Germinal center (tissue), 1 donor: ENCODE data around the gene S1PR1.

Source experiments
- DNase-seq: peaks from one replicate; pipeline ENCODE4 v3.0.0; 2012; ENCODE audit warnings: mixed read lengths, low spot score

Gene S1PR1

DNA sequence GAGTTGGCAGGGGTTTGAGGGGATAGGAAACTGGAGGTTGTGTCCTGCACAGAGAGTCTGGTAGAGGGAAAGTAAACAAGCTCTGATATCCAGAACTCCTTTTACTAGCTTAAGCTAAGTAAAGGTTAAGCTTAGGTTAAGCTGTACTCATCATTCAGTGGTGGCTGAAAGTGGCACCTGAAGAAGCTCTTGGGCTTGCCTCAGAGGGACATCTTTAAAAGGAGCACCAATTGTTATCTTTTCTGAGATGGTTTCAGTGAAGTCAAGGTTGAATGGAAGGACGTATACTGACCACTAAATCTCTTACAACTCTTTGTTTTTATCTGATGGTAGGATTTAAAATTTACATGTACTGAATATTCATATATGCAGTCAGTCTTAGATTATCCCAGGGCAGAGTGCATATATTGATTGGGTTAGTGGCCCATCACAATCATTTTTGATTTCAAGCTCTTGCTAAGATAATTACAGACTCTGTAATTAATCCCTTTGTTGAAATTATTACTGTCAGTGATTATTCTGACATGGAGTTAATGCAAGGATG is 43.3 kb downstream of the S1PR1 start:
- no peak for DNase-seq

DNA sequence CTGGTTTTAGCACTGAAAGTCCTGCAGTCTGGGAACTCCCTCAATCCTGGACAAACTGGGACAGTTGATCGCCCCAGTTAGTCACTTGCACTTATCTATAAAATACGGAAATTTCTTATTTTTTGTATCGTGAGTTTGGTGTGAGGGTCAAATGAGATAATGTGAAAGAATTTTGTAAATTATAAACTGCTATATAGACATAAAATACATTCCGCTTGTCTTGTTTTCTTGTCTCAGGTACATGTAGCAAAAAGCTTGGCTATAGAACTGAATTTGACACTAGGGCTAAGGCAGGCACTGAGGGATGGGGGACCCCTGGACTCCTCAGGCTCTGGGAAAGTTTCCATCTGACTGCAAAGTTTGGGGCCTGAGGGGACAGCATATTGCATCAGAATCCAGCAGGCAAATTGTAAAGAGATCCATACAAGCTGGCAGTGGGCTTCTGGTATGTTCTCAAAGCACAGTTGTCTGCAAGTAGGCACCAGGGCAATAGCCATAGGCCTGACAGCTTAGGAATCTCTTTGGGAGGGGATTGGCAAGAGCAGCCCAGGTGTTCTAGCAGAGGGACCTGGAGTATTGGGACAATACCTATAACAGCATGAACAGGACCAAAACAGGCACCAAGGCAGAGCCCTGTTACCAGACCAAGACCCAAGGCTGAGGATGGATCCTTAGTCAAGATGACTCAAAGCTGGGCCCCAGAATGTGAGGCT is 44.3 kb downstream of the S1PR1 start:
- DNase-seq, result no peak

DNA sequence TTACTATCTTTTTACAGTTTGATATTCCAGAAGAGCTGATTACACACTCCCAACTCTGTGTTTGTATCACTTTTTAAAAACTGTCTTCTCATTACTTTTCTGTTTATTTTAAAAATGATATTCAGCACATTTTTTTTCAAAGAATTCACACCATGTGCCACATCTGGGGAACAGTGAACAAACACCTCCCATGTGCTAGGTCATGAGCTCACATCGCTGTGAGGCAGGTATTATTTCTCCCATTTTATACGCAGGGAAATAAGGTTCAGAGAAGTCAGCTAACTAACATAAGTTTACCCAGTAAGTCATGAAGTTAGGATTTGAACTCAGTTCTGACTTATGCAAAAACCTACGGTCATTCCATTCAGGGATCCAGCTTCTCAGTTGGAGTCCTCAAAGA is 44.9 kb downstream of the S1PR1 start:
- DNase-seq, result no peak

DNA sequence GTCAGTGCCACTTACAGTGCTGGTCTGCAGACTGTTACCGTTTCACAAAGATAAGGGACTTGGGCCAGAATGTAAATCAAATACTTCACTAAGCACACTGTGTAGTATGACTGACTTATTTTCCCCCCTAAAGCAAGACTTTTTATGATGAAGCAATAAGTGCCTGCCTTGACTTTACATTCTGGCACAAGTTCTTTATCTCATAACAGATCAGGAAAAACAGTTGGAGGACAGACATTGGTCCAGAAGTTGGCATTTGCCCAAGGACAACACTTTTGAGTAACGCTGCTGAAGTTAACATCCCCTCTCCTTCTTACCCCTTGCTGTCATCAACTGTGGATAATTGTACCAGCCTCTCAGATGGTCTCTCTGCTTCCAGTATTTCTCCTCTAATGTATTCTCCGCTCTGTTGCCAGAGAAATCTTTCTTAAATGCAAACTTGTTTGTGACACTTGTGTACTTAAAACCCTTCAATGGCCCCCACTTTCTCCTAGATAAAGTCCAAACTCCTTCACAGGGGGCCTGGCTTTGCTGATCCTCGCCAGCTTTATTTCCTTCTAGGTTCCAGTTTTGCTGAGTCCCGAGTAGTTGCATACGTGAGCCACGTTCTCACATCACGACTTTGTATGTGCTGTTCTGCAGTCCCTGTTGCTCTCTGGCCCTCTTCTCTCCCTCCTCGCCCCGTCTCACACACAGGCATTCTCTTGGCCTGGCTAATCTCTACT is 45.7 kb downstream of the S1PR1 start:
- no peak for DNase-seq

DNA sequence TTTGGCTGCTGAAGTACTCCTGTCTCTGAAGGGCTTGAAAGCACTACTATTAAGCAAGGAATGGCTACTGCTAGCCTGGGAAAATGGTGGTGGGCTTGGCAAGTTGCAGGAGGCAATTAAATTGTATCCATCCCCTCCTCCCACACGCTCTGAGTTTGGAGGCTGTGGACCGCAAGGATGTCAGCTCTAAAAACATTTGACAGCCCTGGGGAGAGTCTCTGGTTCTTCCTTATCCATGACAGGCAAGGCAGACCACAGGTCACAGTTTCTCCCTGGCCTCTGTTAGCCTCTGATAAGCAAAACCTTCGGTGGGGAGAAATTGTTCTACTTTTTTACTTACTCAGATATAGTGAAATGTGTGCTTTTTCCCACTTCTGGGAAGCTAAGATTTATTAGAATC is 46.6 kb downstream of the S1PR1 start:
- DNase-seq, result no peak

DNA sequence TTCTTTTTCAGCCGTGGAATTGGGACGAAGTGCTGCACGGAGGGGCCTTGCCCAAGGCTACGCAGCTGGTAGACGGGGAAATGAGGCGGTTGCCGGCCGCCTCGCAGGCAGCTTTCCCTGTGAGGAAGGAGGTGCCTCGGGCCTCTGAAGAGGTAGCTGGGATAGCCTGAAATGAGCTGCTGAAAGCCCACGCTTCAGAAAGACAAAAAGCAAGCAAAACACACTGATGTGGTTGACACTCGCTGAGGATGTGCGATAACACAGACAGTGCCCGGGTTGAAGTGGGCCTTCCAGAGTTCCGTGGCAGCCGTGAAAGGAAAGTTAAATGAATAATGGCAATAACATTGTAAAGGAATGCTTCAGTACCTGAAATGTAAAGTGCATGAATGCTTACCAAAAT is 47.2 kb downstream of the S1PR1 start:
- no peak for DNase-seq

DNA sequence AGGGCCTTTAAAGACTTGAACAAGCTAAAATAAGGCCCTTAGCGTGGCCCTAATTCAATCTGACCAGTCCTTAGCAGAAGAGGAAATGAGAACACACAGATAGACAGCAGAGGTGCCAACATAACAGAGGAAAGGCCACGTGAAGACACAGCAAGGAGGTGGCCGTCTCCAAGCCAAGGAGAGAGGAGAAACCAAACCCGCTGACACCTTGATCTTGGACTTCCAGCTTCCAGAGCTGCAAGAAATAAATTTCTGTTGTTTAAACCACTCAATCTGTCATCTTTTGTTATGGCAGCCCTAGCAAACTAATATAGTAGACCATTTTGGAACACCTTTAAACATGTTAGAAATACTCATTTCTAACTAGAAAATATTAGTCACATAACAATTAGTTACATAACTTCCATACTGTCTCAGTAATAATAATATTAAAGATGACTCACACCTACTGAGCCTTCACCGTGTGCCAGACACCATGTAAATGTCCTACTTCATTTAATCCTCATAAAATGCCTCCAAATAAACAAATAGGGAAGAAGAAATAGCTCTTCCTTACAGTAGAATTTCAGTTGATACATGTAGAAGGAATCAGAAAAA is 47.9 kb downstream of the S1PR1 start:
- no peak for DNase-seq

DNA sequence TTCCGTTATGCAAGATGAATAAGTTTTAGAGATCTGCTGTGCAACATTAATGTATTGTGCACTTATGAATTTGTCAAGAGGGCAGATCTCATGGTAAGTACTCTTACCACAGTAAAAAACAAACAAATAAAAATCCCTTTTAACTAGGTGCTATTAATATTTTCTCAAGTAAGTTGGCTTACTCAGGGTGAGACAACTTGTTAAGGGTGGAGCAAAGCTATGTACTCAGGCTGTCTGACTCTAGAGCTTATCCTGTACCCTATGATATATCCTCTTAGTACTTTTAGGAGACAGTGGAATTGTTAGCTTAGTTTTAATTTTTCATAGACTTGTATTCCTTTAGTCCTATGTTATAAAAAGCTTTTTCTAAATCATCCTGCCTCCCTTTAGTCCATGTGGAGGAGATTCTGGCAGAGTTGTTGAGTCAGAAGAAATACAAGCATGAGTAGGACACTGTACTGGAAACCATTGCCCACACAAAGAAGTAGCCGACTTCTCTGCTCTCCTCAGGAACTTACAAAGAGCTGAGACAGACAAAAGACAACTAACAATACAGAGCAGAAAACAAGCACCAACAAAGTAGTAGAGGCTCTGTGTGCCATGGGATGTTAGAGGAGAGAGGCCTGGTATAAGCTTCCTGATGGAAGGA is 49.2 kb downstream of the S1PR1 start:
- no peak for DNase-seq

DNA sequence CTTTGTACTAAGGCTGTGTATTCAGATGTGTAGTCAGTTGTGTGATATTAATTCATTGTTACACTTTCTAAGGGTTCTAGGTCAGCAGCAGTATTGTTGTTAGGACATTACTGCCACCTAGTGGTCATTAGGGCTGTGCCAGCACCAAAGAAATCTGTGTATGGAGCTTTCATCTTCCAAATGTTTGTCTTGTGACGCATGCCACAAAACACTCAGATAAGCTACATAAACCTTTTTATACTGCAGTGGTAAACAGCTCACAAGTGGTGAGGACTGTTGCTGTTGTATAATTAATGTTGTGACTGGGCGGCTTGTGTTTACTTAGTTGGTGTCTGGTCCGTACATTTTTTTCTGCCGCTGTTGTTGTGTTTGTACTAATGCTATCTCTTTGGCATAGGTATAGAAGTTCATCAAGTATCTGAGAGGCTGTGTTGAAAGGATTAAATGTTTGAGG is 51.7 kb downstream of the S1PR1 start:
- DNase-seq, result peak; percentile 57

DNA sequence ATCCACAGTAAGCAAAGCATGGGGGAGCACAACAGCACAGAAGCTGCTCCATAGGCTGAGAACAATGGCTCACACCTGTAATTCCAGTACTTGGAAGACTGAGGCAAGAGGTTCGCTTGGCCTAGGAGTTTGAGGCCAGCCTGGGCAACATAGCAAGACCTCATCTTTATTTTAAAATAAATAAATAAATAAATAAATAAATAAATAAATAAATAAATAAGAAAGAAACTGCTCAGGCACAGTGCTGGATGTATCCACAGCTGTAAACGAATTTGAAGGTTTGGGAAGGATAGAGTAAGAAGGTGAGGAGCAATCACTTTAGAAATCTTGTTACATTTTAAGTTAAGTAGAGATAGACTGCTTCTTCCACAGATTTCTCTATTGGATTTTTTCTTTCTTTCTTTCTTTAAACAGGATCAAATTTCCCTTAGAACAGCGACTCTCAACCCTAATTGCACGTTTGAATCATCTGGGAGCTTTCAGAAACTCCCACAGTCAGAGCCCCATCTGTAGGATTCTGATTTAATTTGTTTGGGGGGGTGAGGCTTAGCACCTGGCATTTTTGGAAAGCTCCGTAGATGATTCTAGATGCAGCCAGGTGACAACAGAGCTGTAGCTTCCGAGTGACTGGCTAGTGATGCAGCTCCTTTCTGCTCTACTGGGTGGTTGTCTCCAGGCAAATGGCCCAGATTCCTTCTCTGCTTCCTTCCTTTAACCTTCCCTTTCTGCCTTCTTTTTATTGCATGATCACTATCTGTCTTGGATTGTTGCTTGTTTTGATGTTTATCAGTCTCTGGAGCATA is 53.5 kb downstream of the S1PR1 start:
- no peak for DNase-seq
